ENCODE measurements around the gene ELFN2. TPM values are rescaled to one million over a fixed set of nuclear protein-coding genes. Genes with fewer than 3 reads are reported as not detected.

Gene ELFN2
- polyA plus RNA-seq, 3 donors = 0.01 TPM; not detected in 2

DNA sequence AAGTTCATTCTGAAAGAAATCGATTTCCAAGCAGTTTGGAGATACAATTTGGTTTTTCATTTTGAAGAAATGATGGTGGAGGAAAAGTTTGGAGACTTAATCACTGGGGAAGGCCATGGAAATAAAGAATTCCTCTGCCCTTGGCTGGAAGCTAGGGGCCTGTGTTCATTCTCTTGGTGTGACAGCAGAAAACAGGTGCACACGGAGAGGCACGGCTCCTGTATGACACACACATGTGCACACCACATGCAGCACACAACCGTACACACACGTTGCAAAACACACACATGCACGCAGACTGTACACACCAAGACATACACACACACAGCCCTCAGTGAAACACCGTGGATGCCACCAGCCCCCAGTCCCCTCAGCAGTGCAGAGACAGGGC lies 80.8 kb downstream of the ELFN2 start:
- H3K27me3 ChIP-seq (ENCODE audit: control insufficient read depth in 2 of 2, insufficient read depth in 2 of 2, low read length in 2 of 2) = no peaks in the 10 kb centered on the region
- H3K4me3 Mint-ChIP-seq = no peak overlapping the region
- H3K4me3 ChIP-seq (replicated peaks in 1 of 3; ENCODE audit: low read depth in 2 of 3, low read length in 3 of 3) = no peak overlapping the region
- no peaks in the 10 kb centered on the region for H3K36me3 ChIP-seq (replicated peaks in 1 of 2; ENCODE audit: control insufficient read depth in 1 of 2, insufficient read depth in 2 of 2, low read length in 2 of 2)
- H3K4me1 ChIP-seq (ENCODE audit: control insufficient read depth in 1 of 2, insufficient read depth in 2 of 2, low read length in 2 of 2) = no peaks in the 10 kb centered on the region
- no peaks in the 10 kb centered on the region for H3K79me2 ChIP-seq (ENCODE audit: insufficient read depth, low read length)
- no peaks in the 10 kb centered on the region for H3K4me1 Mint-ChIP-seq
- no peak for DNase-seq
- intact Hi-C loops (cut with micrococcal nuclease) = no loop called here
- WGBS (ENCODE audit: insufficient coverage) = 92% methylated on average over 7 of the region's 7 CpGs
- H3K36me3 Mint-ChIP-seq = no peaks in the 10 kb centered on the region
- H4K20me1 ChIP-seq (ENCODE audit: insufficient read depth, low read length) = no peaks in the 10 kb centered on the region
- peaks cover 4 to 14% (median 6%) of the 10 kb centered on the region in 3 donors for H3K27me3 Mint-ChIP-seq (ENCODE audit: low read depth in 3 of 3)
- no peaks in the 10 kb centered on the region for H3K9me3 Mint-ChIP-seq
- H3K4me2 ChIP-seq (replicated peaks; ENCODE audit: extremely low read depth, low read length, poor library complexity, severe bottlenecking) = no peak overlapping the region
- no peak overlapping the region for H2AFZ ChIP-seq (ENCODE audit: insufficient read depth, low read depth, low read length, poor library complexity, severe bottlenecking)
- no peak overlapping the region for H3K27ac Mint-ChIP-seq
- H3K27ac ChIP-seq (ENCODE audit: low read depth in 1 of 2, low read length in 2 of 2) = no peak overlapping the region
- TF ChIP-seq CTCF (IDR thresholded peaks at IDR 0.05) = no peak
- no peak overlapping the region for H3K9ac ChIP-seq (ENCODE audit: insufficient read depth, low read length, poor library complexity, severe bottlenecking)
- no peaks in the 10 kb centered on the region for H3K9me3 ChIP-seq (replicated peaks in 1 of 2; ENCODE audit: control insufficient read depth in 1 of 2, insufficient read depth in 1 of 2, low read length in 2 of 2)

- H2AFZ ChIP-seq (ENCODE audit: insufficient read depth, low read depth, low read length, poor library complexity, severe bottlenecking) = no peak overlapping the region
- no peaks in the 10 kb centered on the region for H3K9me3 Mint-ChIP-seq
- H3K9me3 ChIP-seq (replicated peaks in 1 of 2; ENCODE audit: control insufficient read depth in 1 of 2, insufficient read depth in 1 of 2, low read length in 2 of 2) = no peaks in the 10 kb centered on the region
- H3K4me1 Mint-ChIP-seq = no peaks in the 10 kb centered on the region
- H3K27me3 Mint-ChIP-seq (ENCODE audit: low read depth in 3 of 3) = peaks cover 5 to 16% (median 6%) of the 10 kb centered on the region in 3 donors
- TF ChIP-seq CTCF (IDR thresholded peaks at IDR 0.05) = no peak
- no peak overlapping the region for H3K4me3 ChIP-seq (replicated peaks in 1 of 3; ENCODE audit: low read depth in 2 of 3, low read length in 3 of 3)
- H3K4me3 Mint-ChIP-seq = no peak overlapping the region
- no peak overlapping the region for H3K9ac ChIP-seq (ENCODE audit: insufficient read depth, low read length, poor library complexity, severe bottlenecking)
- no peaks in the 10 kb centered on the region for H3K4me1 ChIP-seq (ENCODE audit: control insufficient read depth in 1 of 2, insufficient read depth in 2 of 2, low read length in 2 of 2)
- no peak overlapping the region for H3K27ac ChIP-seq (ENCODE audit: low read depth in 1 of 2, low read length in 2 of 2)
- H3K27ac Mint-ChIP-seq = no peak overlapping the region
- H3K4me2 ChIP-seq (replicated peaks; ENCODE audit: extremely low read depth, low read length, poor library complexity, severe bottlenecking) = no peak overlapping the region
- 88% methylated on average over 7 of the region's 13 CpGs for WGBS (ENCODE audit: insufficient coverage)
- intact Hi-C loops (cut with micrococcal nuclease) = no loop called here
- H3K36me3 Mint-ChIP-seq = no peaks in the 10 kb centered on the region
- no peaks in the 10 kb centered on the region for H3K36me3 ChIP-seq (replicated peaks in 1 of 2; ENCODE audit: control insufficient read depth in 1 of 2, insufficient read depth in 2 of 2, low read length in 2 of 2)
- no peaks in the 10 kb centered on the region for H4K20me1 ChIP-seq (ENCODE audit: insufficient read depth, low read length)
- no peak for DNase-seq
- no peaks in the 10 kb centered on the region for H3K27me3 ChIP-seq (ENCODE audit: control insufficient read depth in 2 of 2, insufficient read depth in 2 of 2, low read length in 2 of 2)
- H3K79me2 ChIP-seq (ENCODE audit: insufficient read depth, low read length) = no peaks in the 10 kb centered on the region
Measured at GRCh38 chr22:37345863-37346504, 81.3 kb downstream of the ELFN2 start.
